ENCODE data around the gene COL18A1.
"Not testable (repeated sequence)": the region's sequence is repeated elsewhere in the genome, so short reads cannot be mapped to it uniquely, and the experiment has no call there.

DNA sequence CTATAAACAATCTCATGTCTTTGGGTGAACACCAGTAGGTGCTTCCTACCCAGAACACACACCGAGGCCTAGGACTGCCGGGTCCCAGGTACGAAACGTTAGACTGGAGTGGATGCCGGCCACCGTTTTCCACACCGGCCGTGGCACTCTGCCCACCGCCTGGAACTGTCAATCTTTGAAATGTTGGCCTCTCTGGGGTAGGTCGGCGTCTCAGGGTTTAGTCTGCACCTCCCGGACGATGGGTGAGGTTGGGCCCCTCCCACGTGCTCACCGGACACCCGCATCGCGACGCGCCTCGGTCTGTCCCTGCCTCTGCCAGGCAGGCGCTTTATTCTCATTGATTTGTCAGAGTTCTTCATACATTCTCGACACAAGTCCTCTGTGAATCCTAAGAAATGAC, 35.9 kb upstream of the COL18A1 start:
- TF ChIP-seq, protein P1, sequence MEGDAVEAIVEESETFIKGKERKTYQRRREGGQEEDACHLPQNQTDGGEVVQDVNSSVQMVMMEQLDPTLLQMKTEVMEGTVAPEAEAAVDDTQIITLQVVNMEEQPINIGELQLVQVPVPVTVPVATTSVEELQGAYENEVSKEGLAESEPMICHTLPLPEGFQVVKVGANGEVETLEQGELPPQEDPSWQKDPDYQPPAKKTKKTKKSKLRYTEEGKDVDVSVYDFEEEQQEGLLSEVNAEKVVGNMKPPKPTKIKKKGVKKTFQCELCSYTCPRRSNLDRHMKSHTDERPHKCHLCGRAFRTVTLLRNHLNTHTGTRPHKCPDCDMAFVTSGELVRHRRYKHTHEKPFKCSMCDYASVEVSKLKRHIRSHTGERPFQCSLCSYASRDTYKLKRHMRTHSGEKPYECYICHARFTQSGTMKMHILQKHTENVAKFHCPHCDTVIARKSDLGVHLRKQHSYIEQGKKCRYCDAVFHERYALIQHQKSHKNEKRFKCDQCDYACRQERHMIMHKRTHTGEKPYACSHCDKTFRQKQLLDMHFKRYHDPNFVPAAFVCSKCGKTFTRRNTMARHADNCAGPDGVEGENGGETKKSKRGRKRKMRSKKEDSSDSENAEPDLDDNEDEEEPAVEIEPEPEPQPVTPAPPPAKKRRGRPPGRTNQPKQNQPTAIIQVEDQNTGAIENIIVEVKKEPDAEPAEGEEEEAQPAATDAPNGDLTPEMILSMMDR (IDR thresholded peaks at IDR 0.05), result not testable (repeated sequence)
- not testable (repeated sequence) for TF ChIP-seq POLR2A (IDR thresholded peaks at IDR 0.05)

All from transverse colon (tissue), 3 donors.